Vagina (tissue), 2 donors: ENCODE results near the gene SMARCC1.

Experiments
- CTCF ChIP-seq, 3 experiments: fragments of 450-650 bp in 2 of 3; fragments of 200-600 bp in 1 of 3; sonication (generic) in 1 of 3; IDR thresholded peaks; one replicate each; pipeline ENCODE4 v1.5.1; 2017 to 2019; ENCODE audit warnings: antibody characterized with exemption in 3 of 3, mild to moderate bottlenecking in 2 of 3, moderate library complexity in 2 of 3
- POLR2A ChIP-seq, 2 donors: fragments of 450-650 bp; IDR thresholded peaks; one replicate each; pipeline ENCODE4 v1.6.1; 2017; ENCODE audit warnings: antibody characterized with exemption in 2 of 2, mild to moderate bottlenecking in 2 of 2, moderate library complexity in 2 of 2

GRCh38 chr3:47581422-47581821 is 200.3 kb downstream of the SMARCC1 start:
- TF ChIP-seq CTCF (IDR thresholded peaks at IDR 0.05): no peak
- TF ChIP-seq POLR2A (IDR thresholded peaks at IDR 0.05): no peak
